ENCODE data around the gene PTPRJ. TPM values are rescaled to one million over a fixed set of nuclear protein-coding genes. Genes with fewer than 3 reads are reported as not detected.

PTPRJ gene
- total and polyA plus RNA-seq, 4 donors, result 4.1 to 24.7 (median 14.6) TPM

DNA sequence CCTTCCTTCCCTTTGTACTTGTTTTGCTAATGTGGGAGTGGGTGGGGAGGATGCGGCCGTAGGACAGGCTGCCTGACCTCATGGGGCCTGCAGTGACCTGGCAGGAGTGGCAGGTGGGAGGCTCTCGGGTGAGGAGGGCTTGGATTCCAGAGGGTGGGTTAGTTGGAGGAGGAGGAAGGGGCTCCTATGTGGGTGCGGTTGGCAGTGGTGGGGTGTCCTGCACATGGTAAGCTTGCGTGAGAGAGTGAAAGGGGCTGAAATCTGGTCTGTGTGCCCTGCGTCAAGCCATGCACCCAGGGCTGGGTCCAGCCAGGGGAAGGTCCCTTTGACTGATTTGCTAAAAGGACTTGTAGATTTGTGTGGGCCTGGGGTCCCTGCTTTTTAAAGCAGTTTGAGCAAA is 145.5 kb downstream of the PTPRJ start:
- Histone ChIP-seq H3K27me3 (ENCODE audit: control insufficient read depth in 4 of 4, insufficient read depth in 4 of 4, low read length in 3 of 4) (no peaks in the 10 kb centered on the region), H3K36me3 (ENCODE audit: control insufficient read depth in 4 of 4, insufficient read depth in 3 of 4, low read depth in 1 of 4, low read length in 3 of 4) (peaks cover 2 to 74% (median 60%) of the 10 kb centered on the region in 4 donors), H3K9ac (ENCODE audit: low read depth in 1 of 2, low read length in 2 of 2) (no peak overlapping the region), H3K4me1 (ENCODE audit: control insufficient read depth in 4 of 4, insufficient read depth in 4 of 4, low read length in 3 of 4) (no peaks in the 10 kb centered on the region), H3K4me3 (ENCODE audit: low read depth in 1 of 3, low read length in 3 of 3) (no peak overlapping the region), H3K9me3 (ENCODE audit: control insufficient read depth in 4 of 4, low read length in 3 of 4) (no peaks in the 10 kb centered on the region), H3K27ac (ENCODE audit: low read depth in 1 of 2, low read length in 2 of 2) (no peak overlapping the region)
- TF ChIP-seq, protein P1, sequence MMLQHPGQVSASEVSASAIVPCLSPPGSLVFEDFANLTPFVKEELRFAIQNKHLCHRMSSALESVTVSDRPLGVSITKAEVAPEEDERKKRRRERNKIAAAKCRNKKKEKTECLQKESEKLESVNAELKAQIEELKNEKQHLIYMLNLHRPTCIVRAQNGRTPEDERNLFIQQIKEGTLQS (IDR thresholded peaks at IDR 0.05), result no peak
- TF ChIP-seq HNF4A (conservative IDR thresholded peaks at IDR 0.05) (no peak), FOXA2 (IDR thresholded peaks at IDR 0.05) (no peak)
- TF ChIP-seq, protein P2, sequence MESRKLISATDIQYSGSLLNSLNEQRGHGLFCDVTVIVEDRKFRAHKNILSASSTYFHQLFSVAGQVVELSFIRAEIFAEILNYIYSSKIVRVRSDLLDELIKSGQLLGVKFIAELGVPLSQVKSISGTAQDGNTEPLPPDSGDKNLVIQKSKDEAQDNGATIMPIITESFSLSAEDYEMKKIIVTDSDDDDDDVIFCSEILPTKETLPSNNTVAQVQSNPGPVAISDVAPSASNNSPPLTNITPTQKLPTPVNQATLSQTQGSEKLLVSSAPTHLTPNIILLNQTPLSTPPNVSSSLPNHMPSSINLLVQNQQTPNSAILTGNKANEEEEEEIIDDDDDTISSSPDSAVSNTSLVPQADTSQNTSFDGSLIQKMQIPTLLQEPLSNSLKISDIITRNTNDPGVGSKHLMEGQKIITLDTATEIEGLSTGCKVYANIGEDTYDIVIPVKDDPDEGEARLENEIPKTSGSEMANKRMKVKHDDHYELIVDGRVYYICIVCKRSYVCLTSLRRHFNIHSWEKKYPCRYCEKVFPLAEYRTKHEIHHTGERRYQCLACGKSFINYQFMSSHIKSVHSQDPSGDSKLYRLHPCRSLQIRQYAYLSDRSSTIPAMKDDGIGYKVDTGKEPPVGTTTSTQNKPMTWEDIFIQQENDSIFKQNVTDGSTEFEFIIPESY (IDR thresholded peaks at IDR 0.05), result no peak
- DNase-seq (ENCODE audit: low spot score), result no peak
- WGBS, result 80% methylated on average over 6 of the region's 6 CpGs

- 95% methylated on average over 22 of the region's 22 CpGs for WGBS
- Histone ChIP-seq H3K27ac (ENCODE audit: low read depth in 1 of 2, low read length in 2 of 2) (no peak overlapping the region), H3K4me3 (ENCODE audit: low read depth in 1 of 3, low read length in 3 of 3) (no peak overlapping the region), H3K4me1 (ENCODE audit: control insufficient read depth in 4 of 4, insufficient read depth in 4 of 4, low read length in 3 of 4) (no peaks in the 10 kb centered on the region), H3K9ac (ENCODE audit: low read depth in 1 of 2, low read length in 2 of 2) (no peak overlapping the region), H3K27me3 (ENCODE audit: control insufficient read depth in 4 of 4, insufficient read depth in 4 of 4, low read length in 3 of 4) (no peaks in the 10 kb centered on the region), H3K36me3 (ENCODE audit: control insufficient read depth in 4 of 4, insufficient read depth in 3 of 4, low read depth in 1 of 4, low read length in 3 of 4) (peaks cover 1 to 66% (median 62%) of the 10 kb centered on the region in 4 donors), H3K9me3 (ENCODE audit: control insufficient read depth in 4 of 4, low read length in 3 of 4) (no peaks in the 10 kb centered on the region)
- no peak for DNase-seq (ENCODE audit: low spot score)
- TF ChIP-seq HNF4A (conservative IDR thresholded peaks at IDR 0.05) (no peak), NR2F2 (IDR thresholded peaks at IDR 0.05) (no peak), RXRA (IDR thresholded peaks at IDR 0.05) (no peak), HNF4G (IDR thresholded peaks at IDR 0.05) (no peak)
- TF ChIP-seq, protein P2 (IDR thresholded peaks at IDR 0.05), result no peak
- TF ChIP-seq, protein P3, sequence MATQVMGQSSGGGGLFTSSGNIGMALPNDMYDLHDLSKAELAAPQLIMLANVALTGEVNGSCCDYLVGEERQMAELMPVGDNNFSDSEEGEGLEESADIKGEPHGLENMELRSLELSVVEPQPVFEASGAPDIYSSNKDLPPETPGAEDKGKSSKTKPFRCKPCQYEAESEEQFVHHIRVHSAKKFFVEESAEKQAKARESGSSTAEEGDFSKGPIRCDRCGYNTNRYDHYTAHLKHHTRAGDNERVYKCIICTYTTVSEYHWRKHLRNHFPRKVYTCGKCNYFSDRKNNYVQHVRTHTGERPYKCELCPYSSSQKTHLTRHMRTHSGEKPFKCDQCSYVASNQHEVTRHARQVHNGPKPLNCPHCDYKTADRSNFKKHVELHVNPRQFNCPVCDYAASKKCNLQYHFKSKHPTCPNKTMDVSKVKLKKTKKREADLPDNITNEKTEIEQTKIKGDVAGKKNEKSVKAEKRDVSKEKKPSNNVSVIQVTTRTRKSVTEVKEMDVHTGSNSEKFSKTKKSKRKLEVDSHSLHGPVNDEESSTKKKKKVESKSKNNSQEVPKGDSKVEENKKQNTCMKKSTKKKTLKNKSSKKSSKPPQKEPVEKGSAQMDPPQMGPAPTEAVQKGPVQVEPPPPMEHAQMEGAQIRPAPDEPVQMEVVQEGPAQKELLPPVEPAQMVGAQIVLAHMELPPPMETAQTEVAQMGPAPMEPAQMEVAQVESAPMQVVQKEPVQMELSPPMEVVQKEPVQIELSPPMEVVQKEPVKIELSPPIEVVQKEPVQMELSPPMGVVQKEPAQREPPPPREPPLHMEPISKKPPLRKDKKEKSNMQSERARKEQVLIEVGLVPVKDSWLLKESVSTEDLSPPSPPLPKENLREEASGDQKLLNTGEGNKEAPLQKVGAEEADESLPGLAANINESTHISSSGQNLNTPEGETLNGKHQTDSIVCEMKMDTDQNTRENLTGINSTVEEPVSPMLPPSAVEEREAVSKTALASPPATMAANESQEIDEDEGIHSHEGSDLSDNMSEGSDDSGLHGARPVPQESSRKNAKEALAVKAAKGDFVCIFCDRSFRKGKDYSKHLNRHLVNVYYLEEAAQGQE (IDR thresholded peaks at IDR 0.05), result no peak
Measured at GRCh38 chr11:48127521-48128183, 147.3 kb downstream of the PTPRJ start.

Data from liver (tissue), 9 donors.